Astrocyte of the spinal cord (primary cell): ENCODE results near the gene INPP4B.
A peak's percentile ranks its signal among the peaks of the same experiment; 100 is the strongest.
"Not testable (repeated sequence)": the region's sequence is repeated elsewhere in the genome, so short reads cannot be mapped to it uniquely, and the experiment has no call there.

ENCODE experiments used
- DNase-seq: peaks from one replicate; pipeline ENCODE4 v3.0.0; 2011; ENCODE audit warnings: low read depth, low spot score
- H3K4me3 ChIP-seq: 2 replicates; pipeline ENCODE4 v1.5.1; 2011; ENCODE audit warnings: low read depth, mild to moderate bottlenecking, low read length, moderate library complexity
- in situ Hi-C: cut with HindIII; loops from 2 replicates; pipeline ENCODE4 v1.10.0; 2017; ENCODE audit warnings: low sequenced_read_pairs
- TF ChIP-seq, protein P1 (sequence below): IDR thresholded peaks from 2 replicates; pipeline ENCODE4 v1.5.1; 2012; ENCODE audit warnings: low read depth, mild to moderate bottlenecking, low read length, inconsistent platforms

INPP4B gene

DNA sequence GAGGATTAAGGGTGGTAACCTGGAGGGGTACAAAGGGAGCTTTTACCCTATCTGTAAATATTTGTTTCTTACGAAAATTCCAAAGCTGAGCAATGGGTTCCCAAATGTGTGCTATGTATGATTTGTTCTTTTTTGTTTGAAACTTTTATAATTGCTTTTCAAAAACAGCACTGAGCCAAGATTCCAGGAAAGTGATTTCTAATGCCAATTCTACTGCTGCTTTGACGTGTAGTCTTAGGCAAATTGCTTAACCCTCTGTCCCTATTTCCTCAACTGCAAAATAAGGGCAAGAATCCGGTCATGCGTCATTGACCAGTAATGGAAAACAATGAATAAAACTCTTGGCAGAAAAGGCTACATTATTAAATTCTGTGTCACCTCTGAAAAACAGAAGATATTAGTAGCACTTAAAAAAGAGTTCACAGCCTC lies 755.0 kb downstream of the INPP4B start:
- DNase-seq = peak; percentile 96
- in situ Hi-C loops = no loop called here
- H3K4me3 ChIP-seq = no peak overlapping the region
- TF ChIP-seq, protein P1, sequence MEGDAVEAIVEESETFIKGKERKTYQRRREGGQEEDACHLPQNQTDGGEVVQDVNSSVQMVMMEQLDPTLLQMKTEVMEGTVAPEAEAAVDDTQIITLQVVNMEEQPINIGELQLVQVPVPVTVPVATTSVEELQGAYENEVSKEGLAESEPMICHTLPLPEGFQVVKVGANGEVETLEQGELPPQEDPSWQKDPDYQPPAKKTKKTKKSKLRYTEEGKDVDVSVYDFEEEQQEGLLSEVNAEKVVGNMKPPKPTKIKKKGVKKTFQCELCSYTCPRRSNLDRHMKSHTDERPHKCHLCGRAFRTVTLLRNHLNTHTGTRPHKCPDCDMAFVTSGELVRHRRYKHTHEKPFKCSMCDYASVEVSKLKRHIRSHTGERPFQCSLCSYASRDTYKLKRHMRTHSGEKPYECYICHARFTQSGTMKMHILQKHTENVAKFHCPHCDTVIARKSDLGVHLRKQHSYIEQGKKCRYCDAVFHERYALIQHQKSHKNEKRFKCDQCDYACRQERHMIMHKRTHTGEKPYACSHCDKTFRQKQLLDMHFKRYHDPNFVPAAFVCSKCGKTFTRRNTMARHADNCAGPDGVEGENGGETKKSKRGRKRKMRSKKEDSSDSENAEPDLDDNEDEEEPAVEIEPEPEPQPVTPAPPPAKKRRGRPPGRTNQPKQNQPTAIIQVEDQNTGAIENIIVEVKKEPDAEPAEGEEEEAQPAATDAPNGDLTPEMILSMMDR = no peak

- TF ChIP-seq, protein P1 = no peak
- no peak overlapping the region for H3K4me3 ChIP-seq
- in situ Hi-C loops = no loop called here
- DNase-seq = peak; percentile 62
These were observed 757.2 kb downstream of the INPP4B start for GRCh38 chr4:142088906-142089305.

- TF ChIP-seq, protein P1 = no peak
- no peak overlapping the region for H3K4me3 ChIP-seq
- in situ Hi-C loops = no loop called here
- no peak for DNase-seq
These were observed 760.4 kb downstream of the INPP4B start for GRCh38 chr4:142085513-142086292.

DNA sequence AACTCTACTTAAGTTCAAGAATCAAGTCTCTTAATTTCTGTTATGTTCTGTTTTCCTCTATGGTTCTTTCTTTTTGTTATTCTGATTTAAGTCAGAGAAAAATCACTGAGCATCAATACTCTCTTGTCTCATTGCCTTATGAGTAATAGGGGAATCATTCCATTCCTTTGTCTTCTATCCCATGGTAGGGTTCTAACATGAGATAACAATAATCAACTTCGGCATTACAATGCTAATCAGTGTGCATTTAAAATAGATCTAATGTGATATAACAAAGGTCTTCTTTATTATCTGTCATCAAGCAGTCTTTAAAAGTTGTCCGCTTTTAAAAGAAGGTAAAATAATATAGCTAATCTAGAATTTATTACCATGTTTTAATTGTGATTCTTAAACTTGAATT lies 762.8 kb downstream of the INPP4B start:
- TF ChIP-seq, protein P1 = no peak
- H3K4me3 ChIP-seq = no peak overlapping the region
- no peak for DNase-seq
- in situ Hi-C loops = no loop called here

DNA sequence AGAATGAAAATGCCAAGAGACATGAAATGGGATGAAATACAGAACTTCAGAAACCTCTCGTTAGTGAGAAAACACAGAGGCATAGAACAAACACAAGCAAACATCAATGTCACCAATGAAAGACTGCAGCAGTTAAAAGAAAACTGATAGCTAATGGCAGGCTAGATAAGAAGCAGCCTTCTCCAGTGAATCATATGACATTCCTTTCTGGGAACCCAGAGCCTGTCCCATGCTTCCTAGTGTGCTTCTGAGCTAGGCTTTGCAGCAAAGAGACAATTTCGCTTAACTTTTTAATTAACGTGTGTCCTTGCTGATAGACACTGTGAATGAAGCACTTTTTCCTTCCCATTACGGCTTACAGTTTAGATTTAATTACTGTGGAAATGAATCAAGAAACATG lies 765.1 kb downstream of the INPP4B start:
- H3K4me3 ChIP-seq = no peak overlapping the region
- DNase-seq = no peak
- in situ Hi-C loops = no loop called here
- TF ChIP-seq, protein P1 = no peak

DNA sequence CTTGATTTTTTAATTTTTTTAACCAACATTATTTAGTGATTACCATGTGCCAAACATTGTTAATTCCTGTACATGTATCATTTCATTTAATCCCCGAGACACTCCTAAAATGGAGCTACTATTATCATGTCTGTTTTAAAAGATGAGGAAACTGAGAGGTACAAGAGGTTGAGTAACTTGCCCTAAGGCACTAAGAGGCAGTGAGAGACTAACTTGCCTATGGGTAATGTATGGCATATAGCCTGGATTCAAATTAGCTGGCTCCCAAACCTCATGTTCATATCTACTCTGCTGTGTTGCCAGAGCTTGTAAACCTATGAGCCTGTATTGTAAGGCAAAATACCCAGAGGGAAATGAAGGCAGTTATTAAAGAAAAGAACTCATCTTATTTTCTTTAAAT lies 766.1 kb downstream of the INPP4B start:
- in situ Hi-C loops = no loop called here
- no peak overlapping the region for H3K4me3 ChIP-seq
- DNase-seq = no peak
- TF ChIP-seq, protein P1 = no peak

- DNase-seq = no peak
- TF ChIP-seq, protein P1 = no peak
- in situ Hi-C loops = no loop called here
- no peak overlapping the region for H3K4me3 ChIP-seq
These were observed 769.1 kb downstream of the INPP4B start for GRCh38 chr4:142077048-142077447.

DNA sequence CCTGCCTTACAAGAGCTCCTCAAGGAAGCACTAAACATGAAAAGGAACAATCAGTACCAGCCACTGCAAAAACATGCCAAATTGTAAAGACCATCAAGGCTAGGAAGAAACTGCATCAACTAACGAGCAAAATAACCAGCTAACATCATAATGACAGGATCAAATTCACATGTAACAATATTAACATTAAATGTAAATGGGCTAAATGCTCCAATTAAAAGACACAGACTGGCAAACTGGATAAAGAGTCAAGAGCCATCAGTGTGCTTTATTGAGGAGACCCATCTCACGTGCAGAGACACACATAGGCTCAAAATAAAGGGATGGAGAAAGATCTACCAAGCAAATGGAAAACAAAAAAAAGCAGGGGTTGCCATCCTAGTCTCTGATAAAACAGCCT lies 777.8 kb downstream of the INPP4B start:
- in situ Hi-C loops, H3K4me3 ChIP-seq, DNase-seq: not testable (repeated sequence)

DNA sequence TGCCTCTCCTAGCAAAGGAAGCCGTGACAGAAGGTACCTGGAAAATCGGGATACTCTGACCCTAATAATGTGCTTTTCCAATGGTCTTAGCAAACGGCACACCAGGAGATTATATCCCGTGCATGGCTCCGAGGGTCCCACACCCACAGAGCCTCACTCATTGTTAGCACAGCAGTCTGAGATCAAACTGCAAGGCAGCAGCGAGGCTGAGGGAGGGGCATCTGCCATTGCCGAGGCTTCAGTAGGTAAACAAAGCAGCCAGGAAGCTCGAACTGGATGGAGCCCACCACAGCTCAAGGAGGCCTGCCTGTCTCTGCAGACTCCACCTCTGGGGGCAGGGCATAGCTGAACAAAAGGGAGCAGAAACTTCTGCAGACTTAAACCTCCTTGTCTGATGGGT lies 779.5 kb downstream of the INPP4B start:
- H3K4me3 ChIP-seq, DNase-seq, in situ Hi-C loops: not testable (repeated sequence)
